Subcutaneous abdominal adipose tissue (tissue), 5 donors: ENCODE data around the gene PTGIS.

Experiments
- H3K27ac ChIP-seq: one replicate; pipeline ENCODE4 v1.7.0; 2013; ENCODE audit warnings: low read depth, mild to moderate bottlenecking, inconsistent platforms, low read length, moderate library complexity
- H3K27me3 ChIP-seq, 5 donors: one replicate each; pipeline ENCODE4 v1.7.0; 2013; ENCODE audit warnings: low read length in 5 of 5, inconsistent platforms in 1 of 5; ENCODE audit not compliant: control insufficient read depth in 5 of 5, insufficient read depth in 4 of 5
- H3K36me3 ChIP-seq, 5 donors: one replicate each; pipeline ENCODE4 v1.7.0; 2013; ENCODE audit warnings: low read length in 5 of 5; ENCODE audit not compliant: control insufficient read depth in 5 of 5, insufficient read depth in 5 of 5
- H3K4me1 ChIP-seq, 5 donors: one replicate each; pipeline ENCODE4 v1.7.0; 2013; ENCODE audit warnings: low read length in 5 of 5, mild to moderate bottlenecking in 3 of 5, moderate library complexity in 1 of 5; ENCODE audit not compliant: control insufficient read depth in 5 of 5, insufficient read depth in 5 of 5
- H3K4me3 ChIP-seq, 5 donors: one replicate each; pipeline ENCODE4 v1.7.0; 2013; ENCODE audit warnings: low read length in 5 of 5, low read depth in 1 of 5
- H3K9ac ChIP-seq, 5 donors: one replicate each; pipeline ENCODE4 v1.7.0; 2013; ENCODE audit warnings: low read length in 5 of 5, mild to moderate bottlenecking in 4 of 5, moderate library complexity in 3 of 5
- H3K9me3 ChIP-seq, 5 donors: one replicate each; pipeline ENCODE4 v1.7.0; 2013; ENCODE audit warnings: low read length in 5 of 5; ENCODE audit not compliant: control insufficient read depth in 5 of 5
- donor health status: healthy.
- donor health status: healthy.
- donor health status: healthy.
- donor health status: healthy.
- donor health status: healthy.

Gene PTGIS

DNA sequence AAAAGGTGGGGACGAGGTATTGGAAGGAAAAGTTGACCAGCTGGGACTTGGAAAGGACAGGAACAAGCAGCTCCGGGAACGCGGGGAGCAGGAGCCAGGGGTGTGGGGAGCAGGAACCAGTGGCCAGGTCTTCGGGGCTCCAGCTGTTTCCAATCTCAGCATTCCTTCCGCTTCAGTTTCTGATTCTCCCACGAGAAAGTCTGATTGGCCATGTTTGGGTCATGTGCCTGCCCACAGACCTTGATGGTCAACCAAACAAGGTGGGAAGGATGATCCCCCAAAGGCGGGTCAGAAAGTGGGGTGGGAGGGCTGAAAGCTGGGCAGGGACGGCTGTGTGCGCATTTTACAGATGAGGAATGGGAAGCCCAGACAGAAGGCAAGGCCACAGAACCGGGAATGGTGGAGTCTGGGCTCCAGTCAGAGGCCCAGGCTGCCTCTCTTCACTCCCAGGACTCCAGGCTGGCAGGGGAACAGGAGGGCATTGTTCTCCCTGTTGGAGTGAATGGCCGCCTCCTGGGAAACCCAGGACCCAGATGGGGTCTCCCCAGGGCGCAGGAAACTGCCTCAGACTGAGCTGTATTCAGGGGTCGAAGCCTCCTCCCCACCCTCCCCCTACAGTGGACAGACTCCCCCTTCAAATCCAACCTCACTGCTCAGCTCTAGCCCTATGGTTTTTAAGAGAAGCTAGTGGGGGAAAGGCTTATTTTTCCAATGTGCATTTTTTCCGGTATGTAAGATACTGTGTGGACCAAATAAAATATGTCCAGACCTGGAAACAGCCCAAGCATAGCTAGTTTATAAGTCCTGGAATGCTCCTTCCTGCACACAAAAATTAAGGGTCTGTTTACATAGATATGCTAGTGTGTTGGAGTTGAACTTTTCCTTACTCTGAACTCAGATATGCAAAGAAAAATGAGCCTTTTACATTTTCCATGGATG is 12.2 kb upstream of the PTGIS start:
- peaks cover 5 to 11% (median 9%) of the 10 kb centered on the region in 5 donors for H3K9me3 ChIP-seq
- H3K4me1 ChIP-seq, result peaks cover 4 to 31% (median 9%) of the 10 kb centered on the region in 5 donors
- no peak overlapping the region for H3K4me3 ChIP-seq
- no peaks in the 10 kb centered on the region for H3K36me3 ChIP-seq
- peak overlapping the region; percentile 7 for H3K27ac ChIP-seq
- no peak overlapping the region for H3K9ac ChIP-seq
- H3K27me3 ChIP-seq, result peaks cover 0 to 15% (median 0%) of the 10 kb centered on the region in 5 donors

DNA sequence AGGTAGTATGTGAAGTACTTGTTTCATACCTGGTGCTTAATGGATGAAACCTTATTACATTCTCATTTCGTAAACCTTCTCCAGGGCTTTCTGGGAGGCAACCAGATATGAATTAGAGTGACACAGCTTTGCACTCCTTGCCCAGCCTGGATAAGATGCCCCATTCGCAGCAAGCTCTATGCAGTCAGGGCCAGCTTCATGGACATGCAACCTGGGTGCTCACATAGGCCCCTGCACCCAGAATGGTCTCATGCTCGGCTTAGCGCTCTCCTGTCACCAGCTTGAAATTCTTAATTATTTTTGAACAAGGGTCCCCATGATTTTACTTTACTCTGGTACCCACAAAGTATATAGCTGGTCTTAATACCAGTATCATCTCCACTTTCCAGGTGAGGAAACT is 11.3 kb upstream of the PTGIS start:
- H3K4me1 ChIP-seq, result peaks cover 0 to 25% (median 8%) of the 10 kb centered on the region in 5 donors
- no peak overlapping the region for H3K27ac ChIP-seq
- no peak overlapping the region for H3K9ac ChIP-seq
- H3K36me3 ChIP-seq, result no peaks in the 10 kb centered on the region
- H3K4me3 ChIP-seq, result no peak overlapping the region
- peaks cover 5 to 11% (median 9%) of the 10 kb centered on the region in 5 donors for H3K9me3 ChIP-seq
- H3K27me3 ChIP-seq, result peaks cover 0 to 13% (median 0%) of the 10 kb centered on the region in 5 donors

DNA sequence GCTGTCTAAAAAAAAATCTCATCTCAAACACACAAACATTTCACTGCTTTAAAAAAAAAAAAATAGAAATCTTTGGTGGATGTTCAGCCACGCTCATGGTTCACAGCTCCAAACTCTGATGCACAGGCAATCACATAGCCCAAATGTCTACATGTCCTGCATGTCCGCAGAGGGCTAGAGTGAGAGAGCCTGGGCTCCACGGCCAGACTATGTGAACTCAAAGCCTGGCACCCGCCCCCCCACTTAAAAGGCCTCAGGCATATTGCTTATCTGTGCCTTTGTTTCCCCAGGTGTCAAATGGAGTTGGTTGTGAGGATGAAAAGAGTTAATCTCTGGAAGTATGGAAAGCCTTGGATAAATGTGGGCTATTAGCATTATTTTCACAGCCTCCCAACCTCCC is 10.5 kb upstream of the PTGIS start:
- peaks cover 0 to 20% (median 7%) of the 10 kb centered on the region in 5 donors for H3K27me3 ChIP-seq
- no peak overlapping the region for H3K27ac ChIP-seq
- H3K9me3 ChIP-seq, result peaks cover 5 to 11% (median 9%) of the 10 kb centered on the region in 5 donors
- H3K4me3 ChIP-seq, result no peak overlapping the region
- H3K9ac ChIP-seq, result no peak overlapping the region
- peaks cover 0 to 20% (median 8%) of the 10 kb centered on the region in 5 donors for H3K4me1 ChIP-seq
- H3K36me3 ChIP-seq, result no peaks in the 10 kb centered on the region

DNA sequence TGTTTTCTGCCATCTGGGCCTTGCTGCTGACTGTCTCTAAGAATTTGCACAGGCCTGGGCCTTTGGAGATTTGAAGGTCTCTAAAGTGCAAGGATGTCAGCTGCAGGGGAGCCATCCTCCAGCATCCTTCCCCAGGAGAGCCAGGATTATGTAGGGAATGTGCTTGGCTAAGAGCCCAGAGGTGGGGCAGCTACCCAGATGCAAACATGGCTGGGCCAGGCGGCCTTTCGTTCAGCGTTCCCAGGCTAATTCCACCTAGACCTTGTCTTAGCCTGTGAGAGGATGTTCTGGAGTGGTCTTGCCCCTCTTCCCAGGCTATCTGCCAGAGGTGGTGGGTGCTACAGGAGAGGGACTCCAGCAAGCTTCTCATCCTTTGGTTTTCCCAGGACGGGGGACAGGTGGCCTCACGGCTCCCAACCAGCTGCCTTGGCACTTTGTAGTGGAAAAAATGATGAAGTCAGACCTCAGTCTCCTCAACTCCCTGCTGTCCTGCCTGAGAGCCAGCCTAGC is 7.7 kb upstream of the PTGIS start:
- Histone ChIP-seq H3K27me3 (peaks cover 3 to 33% (median 11%) of the 10 kb centered on the region in 5 donors), H3K27ac (no peak overlapping the region), H3K36me3 (no peaks in the 10 kb centered on the region), H3K9me3 (peaks cover 0 to 6% (median 5%) of the 10 kb centered on the region in 5 donors), H3K4me3 (no peak overlapping the region), H3K9ac (no peak overlapping the region), H3K4me1 (peaks cover 0 to 15% (median 8%) of the 10 kb centered on the region in 5 donors)

DNA sequence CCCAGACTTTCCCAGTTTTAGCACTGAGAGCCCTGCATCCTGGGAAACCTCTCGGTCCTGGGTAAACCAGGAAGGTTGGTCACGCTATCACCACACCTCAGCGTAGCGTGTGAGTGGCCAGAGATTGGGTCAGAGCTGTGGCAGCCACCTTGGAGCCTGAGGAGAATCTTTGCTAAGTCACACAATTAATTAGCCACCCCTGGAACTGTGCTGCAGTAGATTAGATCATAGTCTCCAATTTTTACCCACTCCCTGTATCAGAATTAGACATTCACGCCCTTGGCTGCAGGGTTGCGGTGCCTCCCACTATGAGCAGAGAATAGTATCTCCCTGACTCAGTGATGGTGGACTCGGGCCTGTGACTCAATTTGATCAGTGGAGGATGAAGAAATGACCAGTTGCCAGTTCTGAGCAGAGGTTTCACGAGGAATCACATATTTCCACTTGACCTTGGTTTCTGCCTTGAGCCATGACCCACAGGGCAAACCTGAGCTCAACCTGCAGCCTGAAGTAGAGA is 6.0 kb upstream of the PTGIS start:
- H3K4me1 ChIP-seq, result peaks cover 0 to 11% (median 6%) of the 10 kb centered on the region in 5 donors
- peak overlapping the region; percentile 55 for H3K27ac ChIP-seq
- H3K9ac ChIP-seq, result peak overlapping the region in 1 of 5 donors; percentile 22
- peaks cover 0 to 6% (median 5%) of the 10 kb centered on the region in 5 donors for H3K9me3 ChIP-seq
- H3K36me3 ChIP-seq, result no peaks in the 10 kb centered on the region
- peaks cover 14 to 38% (median 16%) of the 10 kb centered on the region in 5 donors for H3K27me3 ChIP-seq
- H3K4me3 ChIP-seq, result no peak overlapping the region

DNA sequence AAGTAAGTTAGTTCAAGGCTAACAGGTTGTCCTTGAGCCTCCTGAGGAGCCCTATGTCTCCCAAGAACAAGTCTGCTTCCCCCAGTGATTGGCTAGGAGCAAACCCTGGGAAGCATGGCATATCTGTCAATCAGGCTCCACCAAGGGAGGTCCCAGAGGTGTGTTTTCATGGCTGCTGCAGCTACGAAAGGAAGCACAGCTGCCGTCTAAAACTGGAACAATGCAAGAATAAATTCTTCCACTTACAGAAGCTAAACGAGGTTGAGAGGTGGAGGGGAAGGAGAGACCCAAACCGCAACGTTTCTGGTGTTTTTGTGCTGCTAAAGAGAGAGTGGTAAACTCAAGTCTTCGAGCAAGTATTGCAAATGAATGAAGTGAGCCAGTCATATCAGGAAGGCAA is 4.9 kb upstream of the PTGIS start:
- peaks cover 0 to 11% (median 6%) of the 10 kb centered on the region in 5 donors for H3K4me1 ChIP-seq
- no peaks in the 10 kb centered on the region for H3K36me3 ChIP-seq
- no peak overlapping the region for H3K27ac ChIP-seq
- H3K27me3 ChIP-seq, result peaks cover 21 to 44% (median 23%) of the 10 kb centered on the region in 5 donors
- no peak overlapping the region for H3K9ac ChIP-seq
- no peak overlapping the region for H3K4me3 ChIP-seq
- peaks cover 0 to 6% (median 5%) of the 10 kb centered on the region in 5 donors for H3K9me3 ChIP-seq

DNA sequence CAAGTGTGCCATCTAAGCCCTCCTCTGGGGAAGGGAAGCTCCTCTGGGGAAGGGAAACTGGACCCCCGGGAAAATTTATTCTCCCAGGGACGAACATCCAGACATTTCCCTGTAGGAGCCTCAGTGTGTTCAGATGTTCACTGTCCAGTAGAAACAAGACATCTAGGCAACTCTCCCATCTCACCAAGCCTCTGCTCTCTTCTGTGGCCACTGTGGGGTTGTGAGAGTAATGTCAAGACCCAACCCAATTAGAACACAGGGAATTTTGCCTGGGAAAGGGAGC is 3.6 kb upstream of the PTGIS start:
- H3K9ac ChIP-seq, result no peak overlapping the region
- H3K36me3 ChIP-seq, result no peaks in the 10 kb centered on the region
- peaks cover 0 to 4% (median 3%) of the 10 kb centered on the region in 5 donors for H3K9me3 ChIP-seq
- H3K27ac ChIP-seq, result no peak overlapping the region
- H3K4me3 ChIP-seq, result no peak overlapping the region
- peaks cover 4 to 16% (median 6%) of the 10 kb centered on the region in 5 donors for H3K4me1 ChIP-seq
- peaks cover 29 to 50% (median 32%) of the 10 kb centered on the region in 5 donors for H3K27me3 ChIP-seq

DNA sequence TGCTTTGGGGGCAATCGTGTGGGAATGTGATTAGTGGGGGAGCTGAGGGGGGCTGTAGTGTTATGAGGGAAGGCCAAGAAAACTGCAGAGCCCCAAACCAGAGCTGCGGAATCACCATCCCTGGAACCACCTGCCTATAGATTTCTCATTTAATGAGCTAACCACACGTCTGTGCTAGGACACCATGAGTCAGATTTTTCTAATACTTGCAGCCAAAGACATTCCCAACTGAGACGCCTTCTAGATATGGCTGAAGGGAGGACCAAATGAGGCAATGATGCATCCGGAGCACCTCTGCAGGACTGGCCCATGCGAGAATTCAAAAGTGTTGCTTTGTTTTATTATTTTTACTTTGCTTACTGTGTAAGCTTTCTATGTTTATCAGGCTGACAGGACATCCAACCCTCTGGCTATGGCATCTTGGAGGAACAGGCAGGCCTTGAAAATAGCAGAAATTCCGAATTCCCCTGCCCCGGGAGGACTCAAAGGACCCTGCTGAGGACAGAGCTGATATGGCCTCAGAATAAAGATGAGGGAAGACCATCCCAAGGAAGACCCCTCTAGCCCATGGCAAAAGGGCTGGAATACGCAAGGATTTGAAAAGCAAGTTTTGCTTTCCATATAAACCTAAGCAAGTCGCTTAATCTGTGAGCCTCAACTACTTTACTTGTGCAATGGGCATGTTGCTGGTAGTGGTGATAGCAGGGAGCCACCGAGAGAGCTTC is 3.1 kb upstream of the PTGIS start:
- Histone ChIP-seq H3K36me3 (no peaks in the 10 kb centered on the region), H3K9me3 (no peaks in the 10 kb centered on the region), H3K4me3 (no peak overlapping the region), H3K27ac (no peak overlapping the region), H3K4me1 (peaks cover 4 to 16% (median 6%) of the 10 kb centered on the region in 5 donors), H3K9ac (no peak overlapping the region), H3K27me3 (peaks cover 29 to 50% (median 32%) of the 10 kb centered on the region in 5 donors)

DNA sequence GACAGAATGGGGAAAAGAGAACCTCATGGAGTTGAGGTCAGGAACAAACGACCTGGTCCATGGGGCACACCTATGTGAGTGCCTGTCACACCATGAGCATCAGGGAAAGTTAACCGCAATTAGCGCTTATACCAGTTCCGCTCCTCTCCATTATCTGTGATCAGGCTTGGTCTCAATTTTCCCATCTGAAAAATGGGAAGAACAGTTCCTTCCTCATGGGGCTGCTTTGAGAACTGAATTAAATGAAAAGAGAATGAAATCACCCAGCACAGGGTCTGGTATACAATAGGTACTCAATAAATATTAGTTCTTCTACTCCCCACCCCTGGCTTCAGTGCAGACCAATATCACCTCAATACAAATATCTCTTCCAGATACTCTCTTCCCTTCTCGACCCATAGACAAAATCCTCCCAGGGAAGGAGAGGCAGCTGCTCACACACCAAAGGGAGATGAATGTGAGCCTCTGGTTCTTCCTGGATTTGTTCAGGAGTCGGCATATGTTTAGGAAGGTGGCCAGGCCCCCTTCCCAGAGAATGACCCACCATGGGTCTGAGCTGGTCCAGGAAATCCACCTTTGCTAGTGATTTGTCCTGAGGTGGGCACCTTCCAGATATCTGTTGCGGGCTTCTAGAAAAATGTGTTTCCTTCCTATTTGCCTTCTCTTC is 2.4 kb upstream of the PTGIS start:
- peaks cover 29 to 48% (median 36%) of the 10 kb centered on the region in 5 donors for H3K27me3 ChIP-seq
- no peak overlapping the region for H3K9ac ChIP-seq
- H3K4me3 ChIP-seq, result no peak overlapping the region
- no peaks in the 10 kb centered on the region for H3K36me3 ChIP-seq
- no peaks in the 10 kb centered on the region for H3K9me3 ChIP-seq
- H3K4me1 ChIP-seq, result peaks cover 3 to 11% (median 5%) of the 10 kb centered on the region in 5 donors
- H3K27ac ChIP-seq, result no peak overlapping the region
